Type B pancreatic cell (in vitro differentiated cells): Measurements from ENCODE around the gene LSM14B. TPM values are rescaled to one million over a fixed set of nuclear protein-coding genes. Genes with fewer than 3 reads are reported as not detected.

Experiments used
- DNase-seq: peaks from one replicate; pipeline ENCODE4 v3.0.0; 2021; ENCODE audit warnings: mixed read lengths; ENCODE audit not compliant: unreplicated experiment; ENCODE audit errors: extremely low spot score
- H3K27ac Mint-ChIP-seq: 2 replicates; pipeline ENCODE4 v1.8.0; 2021; ENCODE audit warnings: mild to moderate bottlenecking, mixed read lengths
- H3K27me3 Mint-ChIP-seq: 2 replicates; pipeline ENCODE4 v1.8.0; 2021; ENCODE audit warnings: mixed read lengths
- H3K36me3 Mint-ChIP-seq: 2 replicates; pipeline ENCODE4 v1.8.0; 2021; ENCODE audit warnings: mixed read lengths
- H3K4me1 Mint-ChIP-seq: one replicate; pipeline ENCODE4 v1.8.0; 2021; ENCODE audit warnings: mixed read lengths; ENCODE audit not compliant: unreplicated experiment
- H3K4me3 Mint-ChIP-seq: 2 replicates; pipeline ENCODE4 v1.8.0; 2021; ENCODE audit warnings: mild to moderate bottlenecking, mixed read lengths
- H3K9me3 Mint-ChIP-seq: 2 replicates; pipeline ENCODE4 v1.8.0; 2021; ENCODE audit warnings: mixed read lengths
- total RNA-seq: library from RNA; stranded (reverse); gene quantifications from 2 replicates; pipeline ENCODE4 v1.2.1, GENCODE V29; 2021; ENCODE audit warnings: low replicate concordance
- TF ChIP-seq, protein P1 (sequence below): fragments of 200-600 bp; sonication (generic); conservative IDR thresholded peaks from 2 replicates; pipeline ENCODE4 v1.5.0; 2021; ENCODE audit warnings: antibody characterized with exemption, mild to moderate bottlenecking

Gene LSM14B
- total RNA-seq, 1 donor from 2014 or later, result 66.3 TPM

DNA sequence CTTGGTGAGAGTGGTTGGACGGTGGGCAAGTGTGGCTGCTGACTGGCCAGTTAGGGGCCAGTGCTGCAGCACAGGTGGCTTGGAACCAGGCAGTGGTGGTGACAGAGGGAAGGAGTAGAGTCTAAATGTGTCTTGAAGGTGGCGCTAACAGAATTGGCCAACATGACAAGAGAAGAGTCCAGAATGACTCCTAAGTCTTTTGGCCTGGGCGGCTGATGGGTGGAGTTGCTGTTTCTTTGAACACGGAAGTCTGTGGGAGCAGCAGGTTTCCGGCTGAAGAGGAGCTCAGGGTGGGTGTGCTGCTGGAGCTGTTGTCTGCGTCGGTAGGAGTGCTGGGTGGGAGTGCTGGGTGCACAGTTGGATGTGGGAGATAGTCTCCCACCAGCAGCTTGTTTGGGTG, 10.1 kb downstream of the LSM14B start:
- Mint-ChIP-seq H3K4me1 (no peaks in the 10 kb centered on the region), H3K36me3 (peaks cover 37% of the 10 kb centered on the region), H3K27me3 (no peaks in the 10 kb centered on the region), H3K27ac (no peak overlapping the region), H3K9me3 (no peaks in the 10 kb centered on the region), H3K4me3 (no peak overlapping the region)
- DNase-seq, result no peak
- TF ChIP-seq, protein P1, sequence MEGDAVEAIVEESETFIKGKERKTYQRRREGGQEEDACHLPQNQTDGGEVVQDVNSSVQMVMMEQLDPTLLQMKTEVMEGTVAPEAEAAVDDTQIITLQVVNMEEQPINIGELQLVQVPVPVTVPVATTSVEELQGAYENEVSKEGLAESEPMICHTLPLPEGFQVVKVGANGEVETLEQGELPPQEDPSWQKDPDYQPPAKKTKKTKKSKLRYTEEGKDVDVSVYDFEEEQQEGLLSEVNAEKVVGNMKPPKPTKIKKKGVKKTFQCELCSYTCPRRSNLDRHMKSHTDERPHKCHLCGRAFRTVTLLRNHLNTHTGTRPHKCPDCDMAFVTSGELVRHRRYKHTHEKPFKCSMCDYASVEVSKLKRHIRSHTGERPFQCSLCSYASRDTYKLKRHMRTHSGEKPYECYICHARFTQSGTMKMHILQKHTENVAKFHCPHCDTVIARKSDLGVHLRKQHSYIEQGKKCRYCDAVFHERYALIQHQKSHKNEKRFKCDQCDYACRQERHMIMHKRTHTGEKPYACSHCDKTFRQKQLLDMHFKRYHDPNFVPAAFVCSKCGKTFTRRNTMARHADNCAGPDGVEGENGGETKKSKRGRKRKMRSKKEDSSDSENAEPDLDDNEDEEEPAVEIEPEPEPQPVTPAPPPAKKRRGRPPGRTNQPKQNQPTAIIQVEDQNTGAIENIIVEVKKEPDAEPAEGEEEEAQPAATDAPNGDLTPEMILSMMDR, result no peak

DNA sequence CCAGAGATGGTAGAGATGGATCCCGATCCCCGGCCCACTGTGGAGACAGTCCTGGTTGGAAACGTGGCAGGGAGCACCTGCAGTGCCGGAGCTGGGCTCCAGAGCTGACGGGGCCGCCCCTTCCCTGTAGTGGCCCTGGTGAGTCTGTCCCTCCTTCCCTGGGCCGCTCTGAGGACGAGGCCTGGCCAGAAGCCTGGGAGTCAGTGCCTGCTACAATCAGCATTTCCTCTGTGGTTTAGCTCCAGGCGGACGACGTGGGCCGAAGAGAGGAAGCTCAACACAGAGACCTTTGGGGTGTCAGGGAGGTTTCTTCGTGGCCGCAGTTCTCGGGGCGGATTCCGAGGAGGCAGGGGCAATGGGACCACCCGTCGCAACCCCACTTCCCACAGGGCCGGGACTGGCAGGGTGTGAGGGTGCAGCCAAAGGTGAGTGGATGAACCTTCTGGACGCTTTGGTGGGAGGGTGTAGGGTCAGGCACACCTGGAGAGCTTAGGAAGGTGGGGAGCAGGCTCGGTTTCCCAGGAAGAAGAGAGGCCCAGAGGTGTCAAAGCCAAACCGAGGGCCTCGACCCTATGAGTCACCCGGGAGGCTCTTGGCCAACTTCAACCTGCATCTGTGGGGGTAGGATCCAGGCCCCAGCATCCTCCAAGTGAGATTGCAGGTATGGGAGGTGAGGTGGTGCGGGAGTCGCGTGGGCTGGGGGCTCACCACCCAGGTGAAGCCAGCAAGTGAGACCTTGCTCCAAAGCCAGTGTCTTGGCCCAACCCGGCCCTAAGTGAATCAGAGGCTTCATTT, 11.0 kb downstream of the LSM14B start:
- Mint-ChIP-seq H3K4me1 (no peaks in the 10 kb centered on the region), H3K27ac (no peak overlapping the region), H3K4me3 (no peak overlapping the region)

GRCh38 chr20:62133864-62134263, 11.6 kb downstream of the LSM14B start:
- no peak overlapping the region for H3K4me3 Mint-ChIP-seq
- H3K27ac Mint-ChIP-seq, result no peak overlapping the region
- TF ChIP-seq, protein P1, result peak; percentile 45
- no peaks in the 10 kb centered on the region for H3K9me3 Mint-ChIP-seq
- H3K27me3 Mint-ChIP-seq, result no peaks in the 10 kb centered on the region
- no peaks in the 10 kb centered on the region for H3K4me1 Mint-ChIP-seq
- no peak for DNase-seq
- H3K36me3 Mint-ChIP-seq, result peaks cover 35% of the 10 kb centered on the region

More for the DNA sequence above, 11.0 kb downstream of the LSM14B start:
- Mint-ChIP-seq H3K27me3 (no peaks in the 10 kb centered on the region), H3K36me3 (peaks cover 37% of the 10 kb centered on the region), H3K9me3 (no peaks in the 10 kb centered on the region)
- TF ChIP-seq, protein P1, result no peak
- DNase-seq, result no peak

DNA sequence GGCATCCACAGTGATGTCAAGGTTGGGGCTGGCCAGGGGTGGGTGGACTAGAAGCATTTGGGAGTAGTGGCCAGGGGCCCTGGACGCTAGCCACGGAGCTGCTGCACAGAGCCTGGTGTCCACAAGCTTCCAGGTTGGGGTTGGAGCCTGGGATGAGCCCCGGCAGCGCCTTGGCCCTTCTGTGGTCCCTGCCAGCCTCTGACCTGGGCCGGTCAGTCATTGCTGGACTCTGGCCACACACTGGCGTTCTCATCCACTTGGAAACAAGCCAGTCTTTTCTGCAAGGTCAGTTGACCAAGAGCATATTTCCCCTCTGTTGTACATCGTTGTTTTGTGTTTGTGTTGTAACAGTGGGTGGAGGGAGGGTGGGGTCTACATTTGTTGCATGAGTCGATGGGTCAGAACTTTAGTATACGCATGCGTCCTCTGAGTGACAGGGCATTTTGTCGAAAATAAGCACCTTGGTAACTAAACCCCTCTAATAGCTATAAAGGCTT, 12.5 kb downstream of the LSM14B start:
- no peaks in the 10 kb centered on the region for H3K9me3 Mint-ChIP-seq
- H3K27me3 Mint-ChIP-seq, result no peaks in the 10 kb centered on the region
- no peak overlapping the region for H3K27ac Mint-ChIP-seq
- peaks cover 35% of the 10 kb centered on the region for H3K36me3 Mint-ChIP-seq
- DNase-seq, result no peak
- TF ChIP-seq, protein P1, result no peak
- no peaks in the 10 kb centered on the region for H3K4me1 Mint-ChIP-seq
- no peak overlapping the region for H3K4me3 Mint-ChIP-seq

GRCh38 chr20:62135573-62136266, 13.4 kb downstream of the LSM14B start:
- H3K36me3 Mint-ChIP-seq, result peaks cover 33% of the 10 kb centered on the region
- TF ChIP-seq, protein P1, result no peak
- H3K4me1 Mint-ChIP-seq, result peaks cover 7% of the 10 kb centered on the region
- H3K27me3 Mint-ChIP-seq, result no peaks in the 10 kb centered on the region
- no peak overlapping the region for H3K27ac Mint-ChIP-seq
- DNase-seq, result no peak
- no peak overlapping the region for H3K4me3 Mint-ChIP-seq
- H3K9me3 Mint-ChIP-seq, result no peaks in the 10 kb centered on the region
